Gastrocnemius medialis (tissue), 4 donors: Measurements from ENCODE around the gene MADD. TPM values are rescaled to one million over a fixed set of nuclear protein-coding genes. Genes with fewer than 3 reads are reported as not detected.

Source experiments
- ATAC-seq, 2 donors: fragments of 150-250 bp; one replicate each; pipeline ENCODE4 v1.9.1; 2016
- DNase-seq, 2 donors: peaks; one replicate each; pipeline ENCODE4 v3.0.0-alpha.2; 2019
- H3K27ac ChIP-seq, 4 donors: fragments of 200-600 bp; sonication (generic); 1 replicate in 1 of 4; 2 replicates in 3 of 4; pipeline ENCODE4 v1.5.1; 2016 to 2018; ENCODE audit warnings: mild to moderate bottlenecking in 2 of 4, moderate library complexity in 1 of 4
- H3K27me3 ChIP-seq, 3 donors: fragments of 200-600 bp; sonication (generic) in 2 of 3; 1 replicate in 1 of 3; 2 replicates in 2 of 3; pipeline versions ENCODE4 v1.5.1 to v1.6.0; 2016 to 2019; ENCODE audit warnings: mild to moderate bottlenecking in 1 of 3, moderate library complexity in 1 of 3
- H3K36me3 ChIP-seq, 2 donors: fragments of 200-600 bp; sonication (generic) in 1 of 2; one replicate each; pipeline ENCODE4 v1.5.1; 2017 to 2018
- H3K4me1 ChIP-seq, 2 donors: fragments of 200-600 bp; sonication (generic) in 1 of 2; one replicate each; pipeline ENCODE4 v1.5.1; 2016 to 2017; ENCODE audit warnings: mild to moderate bottlenecking in 2 of 2
- H3K4me3 ChIP-seq, 4 donors: fragments of 200-600 bp; sonication (generic) in 3 of 4; 1 replicate in 1 of 4; 2 replicates in 3 of 4; pipeline ENCODE4 v1.5.1; 2016 to 2019; ENCODE audit warnings: mild to moderate bottlenecking in 2 of 4
- H3K9me3 ChIP-seq, 3 donors: fragments of 200-600 bp; sonication (generic) in 2 of 3; 1 replicate in 1 of 3; 2 replicates in 2 of 3; pipeline ENCODE4 v1.5.1; 2016 to 2019
- POLR2A ChIP-seq, 2 donors: fragments of 450-650 bp; IDR thresholded peaks; one replicate each; pipeline ENCODE4 v1.6.1; 2017; ENCODE audit warnings: antibody characterized with exemption in 2 of 2, mild to moderate bottlenecking in 2 of 2, moderate library complexity in 2 of 2
- in situ Hi-C, 4 donors: fragments of 200-750 bp; cut with MboI; loops; one replicate each; pipeline versions ENCODE4 v1.15.0 to v1.8.0; 2017; ENCODE audit warnings: low sequenced_read_pairs in 4 of 4
- intact Hi-C: fragments of 100-400 bp; cut with DNase I; formaldehyde crosslinking; loops from one replicate; pipeline ENCODE4 v1.15.1; 2023; ENCODE audit warnings: low total_unique reads
- total RNA-seq, 4 donors: library from RNA; depleted of rRNA; stranded (reverse); fragments of >200 nt; gene quantifications; one replicate each; pipeline versions ENCODE4 v1.1.0 to v1.2.3, GENCODE V29; 2016
- TF ChIP-seq, protein P1 (sequence below), 5 experiments: fragments of 450-650 bp in 3 of 5; fragments of 200-600 bp in 2 of 5; sonication (generic) in 2 of 5; IDR thresholded peaks in 4 of 5; conservative IDR thresholded peaks in 1 of 5; 1 replicate in 4 of 5; 2 replicates in 1 of 5; pipeline ENCODE4 v1.5.1; 2016 to 2019; ENCODE audit warnings: antibody characterized with exemption in 5 of 5, mild to moderate bottlenecking in 3 of 5, moderate library complexity in 3 of 5

MADD gene
- total RNA-seq, 4 donors from 2014 or later: 39.4 to 47.9 (median 41.6) TPM

DNA sequence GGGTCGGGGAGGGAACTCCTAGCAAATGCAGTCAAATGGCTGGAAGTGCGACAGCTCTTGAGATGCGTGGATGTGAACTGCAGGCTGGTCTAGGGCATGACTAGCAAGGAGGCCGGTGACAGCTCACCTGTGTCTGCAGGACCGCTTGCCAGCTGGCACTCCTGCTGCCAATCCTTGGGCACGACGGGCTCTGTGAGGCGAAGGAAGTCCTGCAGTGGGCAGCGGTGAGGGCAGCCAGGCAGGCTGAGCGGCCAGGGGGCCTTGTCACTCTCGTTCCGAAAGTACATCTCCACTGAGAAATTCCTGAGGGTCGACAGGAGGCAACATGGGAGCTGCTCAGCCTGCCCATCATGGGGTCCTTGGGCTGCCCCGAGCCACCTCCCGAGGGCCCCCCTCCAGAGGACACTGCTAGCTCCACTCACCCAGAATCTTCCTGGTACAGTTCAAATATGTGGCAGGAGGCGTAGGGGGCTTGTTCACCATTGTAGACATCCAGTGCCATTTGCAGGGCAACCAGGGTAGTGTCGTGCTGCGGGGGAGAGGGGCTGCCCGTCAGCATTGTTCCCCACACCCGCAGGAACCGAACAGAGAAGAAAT is 27.2 kb upstream of the MADD start:
- no peak overlapping the region for H3K27ac ChIP-seq
- no peaks in the 10 kb centered on the region for H3K27me3 ChIP-seq
- H3K36me3 ChIP-seq: peaks cover 0 to 85% of the 10 kb centered on the region in 2 donors
- in situ Hi-C loops: loop anchor here in 2 of 4 donors (25.0 kb wide), 1 partner anchor 120 kb away; the partner anchor contains the start of gene MYBPC3 (in 2 of the 2)
- peaks cover 5 to 9% of the 10 kb centered on the region in 2 donors for H3K4me1 ChIP-seq
- no peak for ATAC-seq
- intact Hi-C loops: loop anchor here (10.0 kb wide), 1 partner anchor 328 kb away; the partner anchor contains the start of gene LRP4
- DNase-seq: no peak
- no peaks in the 10 kb centered on the region for H3K9me3 ChIP-seq
- no peak for TF ChIP-seq POLR2A (IDR thresholded peaks at IDR 0.05)
- TF ChIP-seq, protein P1, sequence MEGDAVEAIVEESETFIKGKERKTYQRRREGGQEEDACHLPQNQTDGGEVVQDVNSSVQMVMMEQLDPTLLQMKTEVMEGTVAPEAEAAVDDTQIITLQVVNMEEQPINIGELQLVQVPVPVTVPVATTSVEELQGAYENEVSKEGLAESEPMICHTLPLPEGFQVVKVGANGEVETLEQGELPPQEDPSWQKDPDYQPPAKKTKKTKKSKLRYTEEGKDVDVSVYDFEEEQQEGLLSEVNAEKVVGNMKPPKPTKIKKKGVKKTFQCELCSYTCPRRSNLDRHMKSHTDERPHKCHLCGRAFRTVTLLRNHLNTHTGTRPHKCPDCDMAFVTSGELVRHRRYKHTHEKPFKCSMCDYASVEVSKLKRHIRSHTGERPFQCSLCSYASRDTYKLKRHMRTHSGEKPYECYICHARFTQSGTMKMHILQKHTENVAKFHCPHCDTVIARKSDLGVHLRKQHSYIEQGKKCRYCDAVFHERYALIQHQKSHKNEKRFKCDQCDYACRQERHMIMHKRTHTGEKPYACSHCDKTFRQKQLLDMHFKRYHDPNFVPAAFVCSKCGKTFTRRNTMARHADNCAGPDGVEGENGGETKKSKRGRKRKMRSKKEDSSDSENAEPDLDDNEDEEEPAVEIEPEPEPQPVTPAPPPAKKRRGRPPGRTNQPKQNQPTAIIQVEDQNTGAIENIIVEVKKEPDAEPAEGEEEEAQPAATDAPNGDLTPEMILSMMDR (IDR thresholded peaks at IDR 0.05 in 4 of 5, conservative IDR thresholded peaks at IDR 0.05 in 1 of 5): no peak
- no peak overlapping the region for H3K4me3 ChIP-seq

DNA sequence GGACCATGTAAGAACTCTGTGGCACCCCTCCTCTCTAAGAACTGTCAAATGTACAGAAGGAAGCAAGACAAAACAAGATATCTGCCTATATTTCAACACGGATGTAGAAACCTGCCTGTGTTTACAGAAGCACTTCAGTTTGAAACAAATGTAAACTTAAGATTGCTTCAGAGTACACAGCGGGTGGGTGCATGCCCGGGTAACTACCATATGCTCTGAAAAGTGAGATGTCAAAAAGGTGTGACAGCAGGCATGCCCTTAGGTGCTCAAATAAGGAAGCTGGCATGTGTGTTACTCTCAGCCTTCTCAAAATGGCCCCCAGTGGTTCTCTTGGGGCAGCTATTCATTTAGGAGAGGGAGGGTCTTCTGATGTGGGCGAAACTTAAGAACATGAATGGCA is 26.5 kb upstream of the MADD start:
- Histone ChIP-seq H3K36me3 (peaks cover 0 to 80% of the 10 kb centered on the region in 2 donors), H3K27me3 (no peaks in the 10 kb centered on the region), H3K4me1 (peaks cover 9 to 16% of the 10 kb centered on the region in 2 donors), H3K27ac (no peak overlapping the region), H3K9me3 (no peaks in the 10 kb centered on the region), H3K4me3 (no peak overlapping the region)
- intact Hi-C loops: loop anchor here (10.0 kb wide), 1 partner anchor 329 kb away; the partner anchor contains the start of gene LRP4
- in situ Hi-C loops: loop anchor here in 2 of 4 donors (25.0 kb wide), 1 partner anchor 119 kb away; the partner anchor contains the start of gene MYBPC3 (in 2 of the 2)
- no peak for DNase-seq
- no peak for ATAC-seq
- TF ChIP-seq, protein P1 (IDR thresholded peaks at IDR 0.05 in 4 of 5, conservative IDR thresholded peaks at IDR 0.05 in 1 of 5): no peak
- TF ChIP-seq POLR2A (IDR thresholded peaks at IDR 0.05): no peak

DNA sequence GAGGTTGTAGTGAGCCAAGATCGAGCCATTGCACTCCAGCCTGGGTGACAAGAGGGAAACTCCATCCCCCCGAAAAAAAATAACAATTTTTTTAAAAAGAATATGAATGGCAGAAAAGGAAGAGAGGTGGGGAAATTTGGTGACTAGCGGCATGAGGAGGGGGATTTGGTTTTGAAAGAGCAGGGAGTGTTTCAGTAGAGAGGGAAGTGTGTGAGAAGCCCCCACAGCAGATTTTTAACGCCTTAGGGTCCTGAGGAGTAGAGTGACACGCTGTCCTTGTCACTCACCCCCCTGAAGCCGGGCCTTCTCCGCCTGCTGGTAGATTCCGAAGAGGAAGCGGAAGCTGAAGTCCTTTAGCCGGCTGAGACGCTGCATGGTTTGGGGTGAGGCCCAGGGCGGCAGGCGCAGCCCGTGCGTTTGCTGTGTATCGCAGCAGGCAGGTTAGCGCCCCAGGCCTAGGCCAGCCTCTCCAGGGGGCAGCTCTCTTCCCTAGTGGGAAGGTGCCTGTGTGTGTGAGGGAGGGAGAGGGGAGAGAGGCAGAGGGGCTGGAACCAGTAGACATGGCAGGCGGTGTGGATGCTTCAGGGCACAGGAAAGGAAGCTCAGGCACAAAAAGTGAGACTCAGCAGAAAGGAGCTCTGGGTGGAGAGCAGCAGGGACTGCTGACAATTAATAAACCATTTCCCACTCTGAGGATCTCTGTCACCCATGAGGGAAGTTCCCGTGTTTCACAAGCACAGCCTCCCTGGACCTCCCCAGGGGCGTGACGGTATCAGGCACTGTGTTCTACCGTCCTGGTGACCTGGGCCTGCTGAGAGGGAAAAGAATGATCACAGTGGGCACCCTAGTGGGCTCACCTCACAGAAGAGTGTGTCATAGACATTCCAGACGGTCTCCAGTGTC is 25.2 kb upstream of the MADD start:
- no peak for TF ChIP-seq POLR2A (IDR thresholded peaks at IDR 0.05)
- TF ChIP-seq, protein P1 (IDR thresholded peaks at IDR 0.05 in 4 of 5, conservative IDR thresholded peaks at IDR 0.05 in 1 of 5): no peak
- intact Hi-C loops: loop anchor here (5.0 to 10.0 kb wide), 2 partner anchors 163 to 330 kb away; partner anchors contain the start of genes LRP4 and SLC39A13
- H3K36me3 ChIP-seq: peaks cover 0 to 68% of the 10 kb centered on the region in 2 donors
- H3K9me3 ChIP-seq: no peaks in the 10 kb centered on the region
- no peak overlapping the region for H3K27ac ChIP-seq
- no peak overlapping the region for H3K4me3 ChIP-seq
- peaks cover 15 to 21% of the 10 kb centered on the region in 2 donors for H3K4me1 ChIP-seq
- ATAC-seq (no peak), DNase-seq (no peak)
- in situ Hi-C loops: loop anchor here in 2 of 4 donors (25.0 kb wide), 1 partner anchor 118 kb away; the partner anchor contains the start of gene MYBPC3 (in 2 of the 2)
- no peaks in the 10 kb centered on the region for H3K27me3 ChIP-seq

DNA sequence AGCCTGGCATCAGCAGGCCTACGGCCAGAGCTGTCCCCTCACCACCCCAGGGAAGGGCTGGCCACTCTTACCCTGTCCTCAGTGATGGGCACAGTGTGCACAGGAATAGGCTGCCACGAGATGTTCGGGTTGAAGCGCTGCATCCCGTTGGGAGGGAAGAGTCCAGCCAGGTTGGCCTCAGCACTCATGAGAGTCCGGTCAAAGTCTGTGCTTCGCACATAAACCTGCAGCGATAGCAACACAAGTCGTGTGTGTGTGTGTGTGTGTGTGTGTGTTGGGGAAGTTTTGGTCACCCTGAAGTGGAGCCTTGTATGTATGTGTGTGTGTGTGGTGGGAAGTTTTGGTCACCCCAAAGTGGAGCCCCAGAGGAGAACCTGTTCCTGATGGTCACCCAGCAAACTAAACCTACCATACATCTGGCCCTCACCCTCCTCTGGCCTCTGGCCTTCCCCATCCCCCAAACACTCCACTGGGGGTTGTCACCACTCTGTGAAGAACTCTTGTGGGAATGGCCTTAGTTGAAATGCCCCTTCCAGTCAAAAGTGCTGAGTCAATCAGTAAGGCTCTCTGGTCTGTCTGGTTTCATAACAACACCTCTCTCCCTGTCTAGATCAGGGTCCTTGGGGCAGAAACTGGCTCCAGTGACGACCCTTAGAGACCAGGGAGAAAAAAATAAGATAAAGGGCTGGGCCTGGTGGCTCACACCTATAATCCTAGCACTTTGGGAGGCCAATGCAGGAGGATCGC is 24.1 kb upstream of the MADD start:
- DNase-seq (no peak), ATAC-seq (no peak)
- Histone ChIP-seq H3K27me3 (no peaks in the 10 kb centered on the region), H3K4me3 (no peak overlapping the region), H3K36me3 (peaks cover 0 to 58% of the 10 kb centered on the region in 2 donors), H3K27ac (no peak overlapping the region), H3K9me3 (no peaks in the 10 kb centered on the region), H3K4me1 (peaks cover 16 to 25% of the 10 kb centered on the region in 2 donors)
- in situ Hi-C loops: loop anchor here in 2 of 4 donors (25.0 kb wide), 1 partner anchor 117 kb away; the partner anchor contains the start of gene MYBPC3 (in 2 of the 2)
- intact Hi-C loops: loop anchor here (5.0 to 10.0 kb wide), 2 partner anchors 162 to 331 kb away; partner anchors contain the start of genes LRP4 and SLC39A13
- TF ChIP-seq, protein P1 (IDR thresholded peaks at IDR 0.05 in 4 of 5, conservative IDR thresholded peaks at IDR 0.05 in 1 of 5): no peak
- no peak for TF ChIP-seq POLR2A (IDR thresholded peaks at IDR 0.05)
